PC-3 (cell line): ENCODE results near the gene A3GALT2.

Experiments
- EZH2 ChIP-seq: fragments of 300-600 bp; sonication (generic); IDR thresholded peaks from one replicate; pipeline ENCODE4 v1.6.1; 2017; ENCODE audit warnings: antibody characterized with exemption, mild to moderate bottlenecking, low read length; ENCODE audit not compliant: unreplicated experiment
- EZH2phosphoT487 ChIP-seq: fragments of 300-600 bp; sonication (generic); IDR thresholded peaks from 2 replicates; pipeline ENCODE4 v1.6.1; 2018; ENCODE audit warnings: mild to moderate bottlenecking, antibody characterized with exemption, low read length, borderline replicate concordance
- TF ChIP-seq, protein P1 (sequence below): fragments of 300-600 bp; sonication (generic); conservative IDR thresholded peaks from 2 replicates; pipeline ENCODE4 v1.5.1; 2017; ENCODE audit warnings: antibody characterized with exemption, low read depth, mild to moderate bottlenecking, low read length

GRCh38 chr1:33343539-33343938, 22.6 kb upstream of the A3GALT2 start:
- TF ChIP-seq, protein P1, sequence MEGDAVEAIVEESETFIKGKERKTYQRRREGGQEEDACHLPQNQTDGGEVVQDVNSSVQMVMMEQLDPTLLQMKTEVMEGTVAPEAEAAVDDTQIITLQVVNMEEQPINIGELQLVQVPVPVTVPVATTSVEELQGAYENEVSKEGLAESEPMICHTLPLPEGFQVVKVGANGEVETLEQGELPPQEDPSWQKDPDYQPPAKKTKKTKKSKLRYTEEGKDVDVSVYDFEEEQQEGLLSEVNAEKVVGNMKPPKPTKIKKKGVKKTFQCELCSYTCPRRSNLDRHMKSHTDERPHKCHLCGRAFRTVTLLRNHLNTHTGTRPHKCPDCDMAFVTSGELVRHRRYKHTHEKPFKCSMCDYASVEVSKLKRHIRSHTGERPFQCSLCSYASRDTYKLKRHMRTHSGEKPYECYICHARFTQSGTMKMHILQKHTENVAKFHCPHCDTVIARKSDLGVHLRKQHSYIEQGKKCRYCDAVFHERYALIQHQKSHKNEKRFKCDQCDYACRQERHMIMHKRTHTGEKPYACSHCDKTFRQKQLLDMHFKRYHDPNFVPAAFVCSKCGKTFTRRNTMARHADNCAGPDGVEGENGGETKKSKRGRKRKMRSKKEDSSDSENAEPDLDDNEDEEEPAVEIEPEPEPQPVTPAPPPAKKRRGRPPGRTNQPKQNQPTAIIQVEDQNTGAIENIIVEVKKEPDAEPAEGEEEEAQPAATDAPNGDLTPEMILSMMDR, result no peak
- no peak for TF ChIP-seq EZH2
- TF ChIP-seq EZH2phosphoT487, result no peak
